Mesangial cell (primary cell): Measurements from ENCODE around the gene BOLA3. TPM values are rescaled to one million over a fixed set of nuclear protein-coding genes. Genes with fewer than 3 reads are reported as not detected.

ENCODE experiments used
- total RNA-seq: library from RNA; depleted of rRNA; stranded (reverse); fragments of >200 nt; gene quantifications from 2 replicates; pipeline ENCODE4 v1.2.3, GENCODE V29; 2015

Gene BOLA3, protein sequence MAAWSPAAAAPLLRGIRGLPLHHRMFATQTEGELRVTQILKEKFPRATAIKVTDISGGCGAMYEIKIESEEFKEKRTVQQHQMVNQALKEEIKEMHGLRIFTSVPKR
- total RNA-seq, result 38.4 and 75.8 TPM in 2 replicates

DNA sequence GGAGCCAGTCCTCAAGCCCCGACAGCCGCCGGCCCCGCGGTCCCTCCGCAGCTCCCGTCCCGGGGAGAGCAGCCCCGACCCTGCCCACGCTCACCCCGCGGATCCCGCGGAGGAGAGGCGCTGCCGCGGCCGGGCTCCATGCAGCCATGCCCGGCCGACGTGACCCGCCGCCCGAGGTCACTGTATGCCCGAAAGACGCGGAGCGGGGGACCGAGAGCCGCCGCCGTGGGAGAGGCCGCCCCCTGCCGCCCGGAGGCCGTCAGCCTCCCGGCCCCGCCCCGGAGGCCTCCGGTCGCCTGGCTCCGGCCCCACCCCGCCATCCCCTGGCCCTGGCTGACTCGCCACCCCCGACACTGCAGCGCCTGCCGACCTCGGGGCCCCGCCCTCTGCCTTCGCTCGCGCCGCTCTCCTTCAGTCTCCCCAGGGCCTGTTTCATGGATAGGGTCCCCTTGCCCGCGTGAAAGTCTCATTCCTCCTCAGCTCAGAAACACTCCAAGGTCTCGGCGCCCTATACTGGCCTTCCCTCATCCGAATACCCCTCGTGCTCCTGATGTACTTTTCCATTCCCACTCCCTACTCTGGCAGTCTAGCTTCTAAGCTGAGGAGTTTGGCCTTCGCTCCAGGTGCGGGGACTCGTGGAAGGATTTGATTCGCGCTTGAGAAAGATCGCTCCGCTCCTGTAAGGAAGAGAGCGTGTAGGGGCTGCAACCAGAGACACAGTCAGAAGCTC is at the start of gene BOLA3:
Gene BOLA3 (minus strand): TSS at position 186 of the 730 bp plus-strand sequence. CDS start 38 bp downstream, at position 148.

DNA sequence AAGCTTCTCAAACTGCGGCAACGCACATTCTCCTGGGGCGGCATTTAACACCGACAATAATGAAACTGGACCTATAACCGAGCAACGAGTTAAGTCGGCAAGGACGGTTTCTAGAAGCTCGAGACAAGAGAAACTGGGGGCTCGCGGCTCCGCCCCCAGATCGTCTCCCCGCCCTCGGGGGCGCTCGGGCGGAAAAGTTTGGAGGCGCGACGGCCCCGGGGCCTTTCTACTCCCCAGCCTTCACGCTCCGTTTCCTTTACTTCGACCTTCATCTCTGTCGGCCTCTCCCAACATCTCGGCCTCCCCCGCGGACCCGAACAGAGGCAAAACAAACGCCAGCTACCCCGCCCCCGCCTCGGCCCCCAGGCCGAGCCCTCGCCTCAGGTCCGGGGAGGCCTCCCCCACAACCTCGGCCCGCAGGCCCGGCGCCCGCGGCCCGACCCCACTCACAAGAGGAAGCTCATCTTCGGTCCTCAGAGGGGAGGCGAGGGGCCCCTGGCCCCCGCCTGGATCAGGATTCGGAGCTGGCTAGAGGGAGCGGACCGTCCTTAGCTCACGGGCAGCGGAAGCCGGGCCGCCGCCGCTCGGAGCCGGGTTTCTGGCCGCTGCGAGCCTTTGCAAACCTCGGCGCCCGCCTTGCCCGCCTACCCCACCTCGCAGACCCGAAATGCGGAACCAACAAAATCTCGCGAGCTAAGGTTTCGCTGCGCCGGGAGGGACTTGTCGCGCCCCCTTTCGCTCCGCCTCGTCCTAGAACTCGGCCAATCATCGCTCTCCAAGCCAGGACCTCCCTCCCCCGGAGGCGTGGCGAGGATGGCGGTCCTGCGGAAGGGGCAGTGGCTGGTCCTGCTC is 30.7 kb upstream of the BOLA3 start, which contains the start of gene MOB1A:
Gene MOB1A (minus strand): TSS at position 669 of the 852 bp plus-strand sequence. CDS start 205 bp downstream, at position 464.

Other genes with a start within 250 kb of the BOLA3 start
- 68.8 and 73.3 TPM in 2 replicates for gene DGUOK, start 221.0 kb downstream of the BOLA3 start, total RNA-seq
- gene TET3, start 163.0 kb downstream of the BOLA3 start, total RNA-seq, result 5.9 and 8.2 TPM in 2 replicates
- 81.0 and 96.0 TPM in 2 replicates for gene MOB1A, start 31.0 kb upstream of the BOLA3 start, total RNA-seq
- 65.7 and 112 TPM in 2 replicates for gene MTHFD2, start 50.7 kb upstream of the BOLA3 start, total RNA-seq
- gene SLC4A5, start 195.5 kb upstream of the BOLA3 start, total RNA-seq, result under 0.01 and 0.51 TPM in 2 replicates
- 84.4 and 103 TPM in 2 replicates for gene DCTN1, start 232.4 kb upstream of the BOLA3 start, total RNA-seq